Effector memory CD8-positive, alpha-beta T cell (primary cell): ENCODE results near the gene SNRPD2.

Experiments used
- ATAC-seq: fragments of 150-1000 bp; cut with Tn5 transposase; replicated peaks from 2 replicates; pipeline ENCODE4 v1.10.0; 2021; ENCODE audit warnings: mild to moderate bottlenecking, moderate library complexity
- DNase-seq, 3 experiments: peaks; one replicate each; pipeline ENCODE4 v3.0.0; 2021
- H3K27ac Mint-ChIP-seq, 2 donors: one replicate each; pipeline ENCODE4 v1.8.0; 2022; ENCODE audit warnings: mild to moderate bottlenecking in 2 of 2, mixed read lengths in 2 of 2, moderate library complexity in 2 of 2
- H3K27me3 Mint-ChIP-seq, 2 donors: one replicate each; pipeline ENCODE4 v1.8.0; 2022; ENCODE audit warnings: mixed read lengths in 2 of 2
- H3K36me3 Mint-ChIP-seq: one replicate; pipeline ENCODE4 v1.8.0; 2022; ENCODE audit warnings: mild to moderate bottlenecking, moderate library complexity, mixed read lengths; ENCODE audit not compliant: insufficient read depth
- H3K4me1 Mint-ChIP-seq, 2 donors: one replicate each; pipeline ENCODE4 v1.8.0; 2022; ENCODE audit warnings: low read depth in 2 of 2, mixed read lengths in 2 of 2
- H3K4me3 Mint-ChIP-seq, 2 donors: one replicate each; pipeline ENCODE4 v1.8.0; 2022; ENCODE audit warnings: mild to moderate bottlenecking in 2 of 2, mixed read lengths in 2 of 2, moderate library complexity in 2 of 2
- H3K9me3 Mint-ChIP-seq, 2 donors: one replicate each; pipeline ENCODE4 v1.8.0; 2022; ENCODE audit warnings: mixed read lengths in 2 of 2

Gene SNRPD2

GRCh38 chr19:45682908-45683307 is 8.8 kb downstream of the SNRPD2 start:
- no peak for ATAC-seq
- no peak overlapping the region for H3K27ac Mint-ChIP-seq

GRCh38 chr19:45682117-45682516 is 9.6 kb downstream of the SNRPD2 start:
- DNase-seq = no peak
- peaks cover 30% of the 10 kb centered on the region for H3K36me3 Mint-ChIP-seq
- peak overlapping the region in 1 of 2 donors; percentile 62 for H3K27ac Mint-ChIP-seq
- no peaks in the 10 kb centered on the region for H3K9me3 Mint-ChIP-seq
- ATAC-seq = no peak
- H3K4me3 Mint-ChIP-seq = peak overlapping the region; percentile 80 to 82
- peaks cover 14 to 19% of the 10 kb centered on the region in 2 donors for H3K4me1 Mint-ChIP-seq
- H3K27me3 Mint-ChIP-seq = no peaks in the 10 kb centered on the region

More at GRCh38 chr19:45682908-45683307, 8.8 kb downstream of the SNRPD2 start:
- no peaks in the 10 kb centered on the region for H3K9me3 Mint-ChIP-seq
- peaks cover 36% of the 10 kb centered on the region for H3K36me3 Mint-ChIP-seq
- no peaks in the 10 kb centered on the region for H3K27me3 Mint-ChIP-seq
- no peak for DNase-seq
- no peak overlapping the region for H3K4me3 Mint-ChIP-seq
- H3K4me1 Mint-ChIP-seq = peaks cover 8 to 13% of the 10 kb centered on the region in 2 donors

- H3K36me3 Mint-ChIP-seq = peaks cover 23% of the 10 kb centered on the region
- ATAC-seq (peak; percentile 87), DNase-seq (peak; percentile 81 to 90 (median 89))
- peak overlapping the region; percentile 80 to 82 for H3K4me3 Mint-ChIP-seq
- H3K27ac Mint-ChIP-seq = peak overlapping the region; percentile 29 to 62
- peaks cover 14 to 19% of the 10 kb centered on the region in 2 donors for H3K4me1 Mint-ChIP-seq
- no peaks in the 10 kb centered on the region for H3K27me3 Mint-ChIP-seq
- H3K9me3 Mint-ChIP-seq = no peaks in the 10 kb centered on the region
Observed at GRCh38 chr19:45681391-45682015, 10.2 kb downstream of the SNRPD2 start.

- Mint-ChIP-seq H3K36me3 (peaks cover 8% of the 10 kb centered on the region), H3K9me3 (no peaks in the 10 kb centered on the region), H3K4me1 (peaks cover 17 to 19% of the 10 kb centered on the region in 2 donors), H3K27me3 (peaks cover 0 to 5% of the 10 kb centered on the region in 2 donors), H3K27ac (no peak overlapping the region), H3K4me3 (peak overlapping the region; percentile 80 to 86)
- peak; percentile 46 for ATAC-seq
- DNase-seq = peak; percentile 57 to 66 (median 61)
Observed at GRCh38 chr19:45677351-45678230, 14.2 kb downstream of the SNRPD2 start.

- ATAC-seq (peak; percentile 55), DNase-seq (peak in 2 of 3 experiments; percentile 25 to 38)
- H3K27ac Mint-ChIP-seq = no peak overlapping the region
- H3K27me3 Mint-ChIP-seq = peaks cover 0 to 8% of the 10 kb centered on the region in 2 donors
- H3K4me1 Mint-ChIP-seq = peaks cover 16 to 17% of the 10 kb centered on the region in 2 donors
- H3K36me3 Mint-ChIP-seq = peaks cover 8% of the 10 kb centered on the region
- H3K9me3 Mint-ChIP-seq = no peaks in the 10 kb centered on the region
- peak overlapping the region; percentile 80 to 86 for H3K4me3 Mint-ChIP-seq
Observed at GRCh38 chr19:45676851-45677263, 14.9 kb downstream of the SNRPD2 start.

GRCh38 chr19:45674946-45675345 is 16.8 kb downstream of the SNRPD2 start:
- Mint-ChIP-seq H3K36me3 (peaks cover 4% of the 10 kb centered on the region), H3K4me3 (no peak overlapping the region), H3K27me3 (peaks cover 0 to 26% of the 10 kb centered on the region in 2 donors), H3K27ac (no peak overlapping the region), H3K4me1 (peaks cover 19 to 20% of the 10 kb centered on the region in 2 donors), H3K9me3 (no peaks in the 10 kb centered on the region)
- DNase-seq (no peak), ATAC-seq (no peak)

DNA sequence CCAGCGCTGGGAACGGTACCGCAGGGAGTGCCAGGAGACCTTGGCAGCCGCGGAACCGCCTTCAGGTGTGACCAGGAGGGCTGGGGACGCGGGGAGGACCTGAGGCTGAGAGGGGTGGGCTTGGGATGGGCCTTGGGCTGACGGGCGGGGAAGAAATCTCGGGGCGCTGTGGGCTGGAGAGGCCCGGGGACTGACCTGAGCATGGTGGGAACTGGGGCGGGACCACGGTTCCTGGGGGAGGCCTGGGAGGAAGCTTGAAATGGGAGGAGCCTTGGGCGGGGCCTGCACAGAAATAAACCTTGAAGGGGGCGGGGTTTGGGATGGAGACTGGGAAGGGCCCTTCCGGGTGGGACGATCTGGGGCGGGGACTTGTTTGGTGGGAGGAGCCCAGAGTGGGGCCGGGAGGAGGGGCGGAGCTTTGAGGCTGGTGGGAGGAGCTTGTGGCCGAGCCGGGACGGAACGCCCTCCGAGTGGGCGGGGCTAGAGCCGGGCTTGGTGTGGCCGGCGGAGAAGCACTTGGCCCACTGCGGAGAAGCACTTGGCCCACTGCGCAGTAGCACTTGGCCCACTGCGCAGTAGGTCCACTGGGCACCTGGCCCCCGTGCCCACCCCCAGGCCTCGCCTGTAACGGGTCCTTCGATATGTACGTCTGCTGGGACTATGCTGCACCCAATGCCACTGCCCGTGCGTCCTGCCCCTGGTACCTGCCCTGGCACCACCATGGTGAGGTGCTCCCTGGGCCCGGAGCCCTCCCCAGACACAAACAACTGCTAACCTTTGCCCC is 20.9 kb downstream of the SNRPD2 start:
- Mint-ChIP-seq H3K4me3 (peak overlapping the region; percentile 62 to 64), H3K36me3 (peaks cover 6% of the 10 kb centered on the region), H3K4me1 (peaks cover 26 to 31% of the 10 kb centered on the region in 2 donors), H3K27ac (no peak overlapping the region), H3K27me3 (peaks cover 0 to 39% of the 10 kb centered on the region in 2 donors), H3K9me3 (no peaks in the 10 kb centered on the region)
- ATAC-seq (no peak), DNase-seq (peak; percentile 34 to 40 (median 38))

- Mint-ChIP-seq H3K4me1 (peaks cover 28 to 31% of the 10 kb centered on the region in 2 donors), H3K36me3 (peaks cover 6% of the 10 kb centered on the region), H3K4me3 (peak overlapping the region; percentile 80 to 88), H3K9me3 (no peaks in the 10 kb centered on the region), H3K27ac (peak overlapping the region; percentile 52 to 92), H3K27me3 (peaks cover 0 to 52% of the 10 kb centered on the region in 2 donors)
- ATAC-seq = peak; percentile 25
- peak in 1 of 3 experiments; percentile 33 for DNase-seq
Observed at GRCh38 chr19:45668342-45668871, 23.3 kb downstream of the SNRPD2 start.

- peaks cover 6% of the 10 kb centered on the region for H3K36me3 Mint-ChIP-seq
- peak within 1 kb of the TSS; percentile 80 to 88 for H3K4me3 Mint-ChIP-seq
- H3K27me3 Mint-ChIP-seq = peaks cover 0 to 48% of the 10 kb centered on the region in 2 donors
- ATAC-seq (peak; percentile 74), DNase-seq (peak in 2 of 3 experiments; percentile 24 to 43)
- peaks cover 28 to 31% of the 10 kb centered on the region in 2 donors for H3K4me1 Mint-ChIP-seq
- peak within 1 kb of the TSS; percentile 52 to 92 for H3K27ac Mint-ChIP-seq
- no peaks in the 10 kb centered on the region for H3K9me3 Mint-ChIP-seq
Observed at GRCh38 chr19:45667620-45668341, 24.0 kb downstream of the SNRPD2 start, which contains the start of gene GIPR. Gene GIPR, plus strand, starts transcription at chr19:45668221. Its CDS starts 1,300 bp downstream, at chr19:45669521.

DNA sequence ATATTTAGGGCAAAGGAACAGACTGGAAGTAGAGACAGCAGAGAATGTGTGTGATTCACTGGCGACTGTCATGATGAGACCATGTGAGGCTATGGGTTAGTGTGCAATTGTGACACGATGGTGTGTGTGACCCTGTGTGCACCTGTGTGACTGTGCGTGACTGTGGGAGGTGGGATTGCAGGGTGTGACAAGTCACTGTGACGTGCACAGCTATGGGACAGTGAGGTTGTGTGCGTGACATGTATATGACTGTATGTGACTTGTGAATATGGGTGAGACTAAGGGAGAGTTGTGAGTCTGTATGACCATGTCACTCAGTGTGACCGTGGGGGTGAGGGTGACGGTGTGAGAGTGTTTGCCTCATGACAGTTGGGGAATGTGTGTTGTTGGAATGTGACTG is 27.2 kb downstream of the SNRPD2 start:
- H3K4me1 Mint-ChIP-seq = peaks cover 19 to 24% of the 10 kb centered on the region in 2 donors
- H3K27ac Mint-ChIP-seq = no peak overlapping the region
- no peak overlapping the region for H3K4me3 Mint-ChIP-seq
- H3K9me3 Mint-ChIP-seq = no peaks in the 10 kb centered on the region
- H3K36me3 Mint-ChIP-seq = peaks cover 6% of the 10 kb centered on the region
- ATAC-seq = no peak
- peaks cover 0 to 22% of the 10 kb centered on the region in 2 donors for H3K27me3 Mint-ChIP-seq
- DNase-seq = no peak

- Mint-ChIP-seq H3K27me3 (peaks cover 0 to 14% of the 10 kb centered on the region in 2 donors), H3K4me3 (no peak overlapping the region), H3K27ac (no peak overlapping the region), H3K4me1 (peaks cover 13 to 18% of the 10 kb centered on the region in 2 donors), H3K9me3 (no peaks in the 10 kb centered on the region), H3K36me3 (peaks cover 6% of the 10 kb centered on the region)
- ATAC-seq = no peak
- no peak for DNase-seq
Observed at GRCh38 chr19:45663800-45664199, 28.0 kb downstream of the SNRPD2 start.

- DNase-seq (no peak), ATAC-seq (no peak)
- H3K36me3 Mint-ChIP-seq = peaks cover 3% of the 10 kb centered on the region
- no peaks in the 10 kb centered on the region for H3K9me3 Mint-ChIP-seq
- H3K27me3 Mint-ChIP-seq = peaks cover 0 to 12% of the 10 kb centered on the region in 2 donors
- H3K4me3 Mint-ChIP-seq = no peak overlapping the region
- H3K4me1 Mint-ChIP-seq = peaks cover 2 to 4% of the 10 kb centered on the region in 2 donors
- H3K27ac Mint-ChIP-seq = no peak overlapping the region
Observed at GRCh38 chr19:45660636-45661035, 31.1 kb downstream of the SNRPD2 start.
